Left renal cortex interstitium (tissue), 4 donors: ENCODE measurements around the gene ENOSF1. TPM values are rescaled to one million over a fixed set of nuclear protein-coding genes. Genes with fewer than 3 reads are reported as not detected.

Experiments used
- DNase-seq, 4 donors: peaks; one replicate each; pipeline ENCODE4 v3.0.0-alpha.2; 2013; ENCODE audit warnings: low read depth in 4 of 4, low spot score in 2 of 4, missing footprints in 1 of 4
- polyA plus RNA-seq, 4 donors: library from polyadenylated mRNA; unstranded; fragments of 120-200 nt; gene quantifications; one replicate each; pipeline ENCODE4 v1.2.1, GENCODE V29; 2013; ENCODE audit not compliant: insufficient read length in 4 of 4

Gene ENOSF1
- polyA plus RNA-seq, 4 donors, result 50.5 to 144 (median 98.9) TPM

DNA sequence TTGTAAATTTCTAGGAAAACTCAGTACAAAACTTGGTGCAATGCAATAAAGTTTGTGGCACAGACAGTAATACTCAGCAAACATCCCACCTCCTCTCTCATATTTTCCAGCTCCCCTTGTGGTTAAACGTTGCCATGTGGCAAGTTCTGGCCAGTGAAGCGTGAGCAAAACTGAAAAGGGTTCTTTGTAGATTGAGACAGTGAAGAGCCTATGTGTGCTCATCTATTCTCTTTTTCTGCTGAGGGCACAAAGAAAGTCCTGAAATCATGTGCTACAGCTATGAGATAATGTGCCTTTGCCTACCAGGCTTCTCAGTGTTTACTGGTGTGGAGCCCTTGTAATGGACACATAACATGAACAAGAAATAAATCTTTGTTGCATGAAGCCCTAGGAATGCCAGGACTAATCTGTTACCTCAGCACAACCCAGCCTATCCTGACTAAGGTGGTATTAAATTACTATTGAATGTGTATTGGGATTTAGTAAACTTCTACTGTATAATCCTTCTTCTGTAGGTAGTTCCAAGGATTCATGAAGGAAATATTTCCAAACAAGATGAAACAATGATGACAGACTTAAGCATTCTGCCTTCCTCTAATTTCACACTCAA, 67.9 kb downstream of the ENOSF1 start:
- no peak for DNase-seq

GRCh38 chr18:641224-641623, 71.2 kb downstream of the ENOSF1 start:
- DNase-seq, result no peak

- no peak for DNase-seq
Measured at GRCh38 chr18:635171-635570, 77.3 kb downstream of the ENOSF1 start.

DNA sequence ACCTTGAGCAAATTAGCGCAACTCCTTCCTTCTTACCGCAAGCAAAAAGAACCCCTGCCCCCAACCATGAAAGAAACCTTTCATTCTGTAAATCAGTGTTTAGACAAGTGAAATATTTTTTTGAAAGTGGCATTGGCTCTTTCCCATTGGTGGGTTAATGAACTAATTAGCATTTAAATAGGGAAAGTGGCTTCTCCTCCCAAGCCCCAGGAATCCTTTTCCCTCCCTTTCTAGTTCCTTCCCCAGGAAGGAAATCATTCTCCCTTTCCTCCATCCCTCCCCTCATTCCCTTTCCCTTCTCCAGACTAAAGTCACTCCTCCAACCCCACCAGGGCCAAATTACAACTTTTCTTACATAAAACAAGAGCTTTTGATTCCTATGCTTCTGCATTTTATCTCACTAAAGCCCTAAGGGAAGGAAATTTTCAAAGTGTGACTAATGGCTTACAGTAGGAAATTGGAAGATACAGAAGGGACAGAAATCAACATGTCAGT, 77.8 kb downstream of the ENOSF1 start:
- no peak for DNase-seq

DNA sequence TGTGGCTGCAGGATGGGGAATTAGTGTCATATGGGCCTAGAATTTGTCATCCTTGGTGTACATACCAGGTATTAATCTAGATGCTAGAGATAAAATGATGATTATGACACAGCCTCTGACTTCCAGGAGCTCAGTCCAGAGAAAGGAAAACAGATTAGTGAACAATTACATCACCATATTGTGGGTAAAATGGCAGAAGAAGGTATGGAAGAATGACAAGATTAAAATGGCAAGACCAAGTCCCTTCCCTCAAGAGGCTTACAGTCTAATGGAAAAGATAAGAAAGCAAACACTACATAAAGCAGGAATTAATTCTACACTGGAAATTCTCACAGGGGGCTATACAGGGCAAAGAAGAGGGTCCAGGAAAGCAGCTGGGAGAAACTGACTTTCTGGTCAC, 80.9 kb downstream of the ENOSF1 start:
- no peak for DNase-seq

DNA sequence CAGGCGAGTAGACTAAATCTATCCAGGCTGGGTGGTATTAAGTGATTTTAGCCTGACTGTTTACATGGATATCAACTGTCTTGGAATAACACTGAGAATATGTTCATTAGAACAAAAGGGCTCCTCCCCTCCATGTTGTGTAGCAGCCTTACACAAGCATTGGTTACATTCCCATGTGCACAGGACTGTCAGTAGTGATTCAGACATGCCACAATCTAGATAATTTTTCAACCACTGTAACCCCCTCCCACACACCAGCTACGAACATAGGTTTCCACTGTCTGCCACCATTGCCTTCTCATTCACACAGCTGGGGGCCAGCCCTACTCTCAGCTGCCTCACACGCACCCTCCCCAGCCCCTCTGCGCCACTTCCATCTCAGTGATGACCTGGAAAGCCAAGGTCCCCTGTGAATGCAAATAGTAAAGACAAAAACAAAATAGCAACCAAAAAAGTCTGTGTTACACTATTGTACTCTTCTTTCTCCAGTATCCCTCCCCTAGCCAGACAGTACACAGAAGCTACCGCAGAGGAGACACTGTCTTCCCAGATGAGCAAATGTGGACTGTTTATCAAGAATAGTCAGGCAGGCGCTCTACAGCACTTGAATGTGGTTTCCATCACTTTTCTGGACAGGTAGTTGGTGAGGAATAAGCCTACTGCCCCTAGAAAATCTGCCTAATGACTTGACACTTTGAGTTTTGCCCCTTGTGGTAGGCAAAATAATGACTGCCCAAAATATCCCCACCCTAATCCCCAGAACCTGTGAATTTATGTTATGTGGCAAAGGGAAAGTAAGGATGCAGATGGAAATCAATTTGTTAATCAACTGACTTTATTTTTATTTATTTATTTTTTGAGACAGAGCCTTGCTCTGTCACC, 82.9 kb downstream of the ENOSF1 start:
- no peak for DNase-seq

GRCh38 chr18:627231-627630, 85.2 kb downstream of the ENOSF1 start:
- no peak for DNase-seq

DNA sequence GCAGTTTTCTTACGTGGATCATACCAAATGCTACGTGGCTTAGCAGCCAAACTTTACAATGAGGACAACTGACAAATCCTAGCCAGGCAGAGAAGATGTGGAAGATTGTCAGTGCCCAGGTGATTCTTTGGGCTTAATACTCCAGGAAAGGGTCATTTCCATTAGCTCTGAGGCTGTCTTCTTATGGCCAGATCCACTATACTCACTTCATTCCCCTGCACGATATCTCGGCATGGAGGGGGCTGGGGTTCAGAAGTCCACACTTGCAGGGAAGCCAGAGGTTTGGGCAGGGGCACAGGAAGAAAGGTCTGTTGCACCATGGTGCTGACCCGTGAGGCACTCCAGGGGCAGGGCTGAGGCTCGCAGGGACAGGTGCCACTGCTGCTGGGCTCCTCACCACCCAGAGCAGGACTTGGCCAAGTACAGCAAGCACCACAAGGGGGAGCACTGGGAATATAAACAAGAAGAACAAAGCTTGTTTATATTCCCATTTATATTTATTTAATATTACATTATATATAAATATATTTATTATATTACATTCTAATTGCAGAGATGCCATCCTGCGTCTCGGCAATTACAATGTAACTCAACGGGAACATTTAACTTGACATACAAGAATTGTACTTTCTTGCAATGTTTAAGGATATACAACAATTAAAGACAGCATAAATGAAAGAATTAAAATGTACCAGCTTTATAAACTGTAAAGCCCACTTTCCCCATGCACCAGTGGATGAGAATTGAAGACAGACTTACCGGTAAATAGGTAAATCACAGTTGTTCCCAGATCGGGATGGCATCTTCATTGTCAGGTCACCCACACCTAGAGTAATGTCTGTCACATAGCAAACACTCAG, 88.4 kb downstream of the ENOSF1 start:
- DNase-seq, result no peak

- DNase-seq, result no peak
Measured at GRCh38 chr18:622289-622688, 90.1 kb downstream of the ENOSF1 start.

DNA sequence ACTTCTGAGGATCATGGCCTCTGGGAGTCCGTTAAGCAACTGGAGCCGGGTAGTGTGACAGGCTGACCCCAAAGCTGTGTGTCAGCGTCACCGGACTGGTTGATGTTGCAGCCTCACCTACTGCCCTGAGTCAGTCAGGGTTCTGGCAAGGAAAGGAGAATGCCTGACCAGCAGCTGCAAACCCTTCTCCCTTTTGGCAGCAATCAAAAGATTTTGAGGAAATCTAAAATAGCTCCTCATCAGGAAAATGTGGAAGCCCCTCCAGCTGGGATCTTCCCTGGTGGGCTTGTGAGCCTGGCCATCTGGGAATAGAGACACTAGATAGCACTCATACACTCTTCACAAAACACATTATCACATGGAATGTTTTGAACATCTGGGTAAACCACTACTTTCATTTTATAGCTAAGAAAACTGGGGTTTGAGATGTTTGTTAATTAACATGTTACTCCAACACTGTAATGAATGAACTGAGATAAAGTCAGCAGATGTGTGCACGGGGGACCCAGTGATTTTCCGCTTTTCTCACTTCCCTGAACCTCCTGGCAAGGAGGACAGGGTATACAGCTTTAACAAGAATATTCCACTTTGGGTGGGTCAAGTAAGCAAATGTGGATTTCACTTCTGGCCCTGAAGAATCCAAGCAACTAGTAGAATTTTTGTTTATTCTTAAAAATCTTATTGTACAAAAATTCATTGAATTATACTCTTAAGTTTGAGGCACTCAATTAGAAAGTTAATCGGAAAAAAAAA, 91.0 kb downstream of the ENOSF1 start:
- no peak for DNase-seq

Other genes with a start within 250 kb of the ENOSF1 start
- gene COLEC12, start 211.9 kb downstream of the ENOSF1 start, polyA plus RNA-seq, result 10 to 100 TPM; 23.6 to 35.2 (median 27.0) TPM
- gene CETN1, start 132.2 kb downstream of the ENOSF1 start, polyA plus RNA-seq, result not detected
- 10 to 100 TPM in 3 of 4 donors, 1 to 10 TPM in 1; 7.8 to 20.0 (median 13.2) TPM for gene CLUL1, start 115.6 kb downstream of the ENOSF1 start, polyA plus RNA-seq
- 100 to 1,000 TPM; 116 to 133 (median 126) TPM for gene TYMS, start 55.0 kb downstream of the ENOSF1 start, polyA plus RNA-seq
- 10 to 100 TPM; 60.8 to 71.2 (median 69.0) TPM for gene YES1, start 99.6 kb upstream of the ENOSF1 start, polyA plus RNA-seq
- gene ADCYAP1, start 192.2 kb upstream of the ENOSF1 start, polyA plus RNA-seq, result under 1 TPM in 3 of 4 donors, not detected in 1; 0.17 to 0.22 (median 0.17) TPM